Measurements from ENCODE around the gene SLC6A16.
"Not testable (repeated sequence)": the region's sequence is repeated elsewhere in the genome, so short reads cannot be mapped to it uniquely, and the experiment has no call there.

Gene SLC6A16

GRCh38 chr19:49331187-49331586 is 6.2 kb upstream of the SLC6A16 start:
- DNase-seq (ENCODE audit: low spot score): not testable (repeated sequence)

DNA sequence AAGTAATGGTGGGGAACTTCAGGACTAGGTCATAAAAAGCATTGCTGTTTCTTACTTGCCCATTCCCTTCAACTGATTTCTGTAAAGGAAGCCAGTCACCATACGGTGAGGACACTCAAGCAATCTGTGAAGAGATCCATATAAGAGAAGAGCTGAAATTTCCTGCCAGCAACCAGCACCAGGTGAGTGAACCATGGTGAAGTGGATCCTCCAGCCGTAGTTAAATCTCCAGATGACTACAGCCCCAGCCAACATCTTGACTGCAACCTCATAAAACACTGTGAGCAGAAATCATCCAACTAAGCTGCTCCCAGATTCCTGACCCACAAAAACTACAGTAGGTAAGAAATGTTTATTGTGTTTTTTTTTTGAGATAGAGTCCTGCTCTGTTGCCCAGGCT is 3.8 kb upstream of the SLC6A16 start:
- DNase-seq (ENCODE audit: low spot score): no peak

DNA sequence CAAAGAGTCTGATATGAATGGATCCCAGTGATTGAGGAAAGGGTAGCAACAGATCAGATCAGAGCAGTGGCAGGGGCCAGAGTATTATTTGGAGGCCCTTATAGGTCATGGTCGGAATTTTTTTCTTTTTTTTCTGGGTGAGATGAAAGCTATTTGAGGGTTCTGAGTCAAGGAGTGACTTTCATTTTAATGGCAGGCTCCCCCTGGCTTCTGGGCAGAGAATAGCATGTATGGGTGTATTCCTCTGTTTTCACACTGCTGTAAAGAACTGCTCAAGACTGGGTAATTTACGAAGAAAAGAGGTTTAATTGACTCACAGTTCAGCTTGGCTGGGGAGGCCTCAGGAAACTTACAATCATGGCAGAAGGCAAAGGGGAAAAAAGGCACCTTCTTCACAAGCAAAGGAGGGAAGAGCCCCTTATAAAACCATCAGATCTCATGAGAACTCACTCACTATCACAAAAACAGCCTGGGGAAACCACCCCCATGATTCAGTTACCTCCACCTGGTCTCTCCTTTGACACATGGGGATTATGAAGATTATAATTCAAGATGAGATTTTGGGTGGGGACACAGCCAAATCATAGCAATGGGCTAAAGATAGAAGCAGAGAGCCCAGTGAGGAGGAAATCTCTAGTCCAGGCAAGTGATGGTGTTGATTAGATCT is 3.0 kb upstream of the SLC6A16 start:
- DNase-seq (ENCODE audit: low spot score): peak; percentile 51

GRCh38 chr19:49326165-49326704 is 1.2 kb upstream of the SLC6A16 start:
- no peak for DNase-seq (ENCODE audit: low spot score)

DNA sequence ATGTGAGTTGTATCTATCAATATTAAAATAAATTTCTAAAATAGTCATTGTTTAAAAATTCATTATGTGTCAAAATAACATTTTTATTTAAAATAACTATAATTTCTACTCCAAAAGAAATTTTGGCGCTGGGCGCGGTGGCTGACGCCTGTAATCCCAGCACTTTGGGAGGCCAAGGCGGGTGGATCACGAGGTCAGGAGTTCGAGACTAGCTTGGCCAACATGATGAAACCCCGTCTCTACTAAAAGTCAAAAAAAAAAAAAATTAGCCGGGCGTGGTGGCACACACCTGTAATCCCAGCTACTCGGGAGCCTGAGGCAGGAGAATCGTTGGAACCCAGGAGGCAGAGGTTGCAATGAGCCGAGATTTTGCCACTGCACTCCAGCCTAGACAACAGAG is 765 bp upstream of the SLC6A16 start:
- DNase-seq (ENCODE audit: low spot score): not testable (repeated sequence)

DNA sequence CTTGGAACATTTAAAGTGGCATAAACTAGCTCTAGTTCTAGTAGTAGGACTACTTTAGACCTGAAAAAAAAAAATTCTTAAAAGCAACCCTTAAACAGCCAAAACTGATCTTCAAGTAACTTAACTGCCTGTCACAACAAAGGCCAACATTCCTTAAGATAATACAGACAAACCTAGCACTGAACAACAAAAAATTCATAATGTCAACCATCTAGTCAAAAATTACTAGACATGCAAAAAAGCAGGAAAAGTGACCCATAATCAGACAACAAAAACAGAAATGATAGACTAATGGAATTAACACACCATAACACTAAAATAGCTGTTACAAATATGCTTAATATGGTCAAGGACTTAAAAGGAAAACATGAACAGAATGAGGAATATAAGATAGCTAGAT is 6.7 kb downstream of the SLC6A16 start:
- DNase-seq (ENCODE audit: low spot score): no peak

DNA sequence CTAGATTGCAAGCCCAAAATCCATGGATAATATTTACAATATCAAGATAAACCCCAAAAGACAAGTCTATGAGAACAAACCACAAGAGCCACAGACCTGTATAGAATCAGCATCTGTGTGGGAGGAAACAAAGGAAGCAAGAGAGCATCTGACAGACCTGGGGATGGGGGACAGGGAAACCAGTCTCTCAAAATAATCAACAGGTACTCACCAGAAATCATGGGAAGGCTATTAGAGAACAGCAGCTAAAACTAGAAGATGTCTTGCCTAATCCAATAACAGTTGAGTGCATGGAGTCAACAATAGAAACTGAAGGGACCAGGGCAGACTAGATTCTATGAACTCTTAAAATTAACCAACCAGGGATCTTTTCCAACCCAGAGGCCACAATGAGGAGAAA is 8.7 kb downstream of the SLC6A16 start:
- no peak for DNase-seq (ENCODE audit: low spot score)

GRCh38 chr19:49315111-49315510 is 9.9 kb downstream of the SLC6A16 start:
- no peak for DNase-seq (ENCODE audit: low spot score)

- no peak for DNase-seq (ENCODE audit: low spot score)
Measured at GRCh38 chr19:49309087-49309486, 15.9 kb downstream of the SLC6A16 start.

DNA sequence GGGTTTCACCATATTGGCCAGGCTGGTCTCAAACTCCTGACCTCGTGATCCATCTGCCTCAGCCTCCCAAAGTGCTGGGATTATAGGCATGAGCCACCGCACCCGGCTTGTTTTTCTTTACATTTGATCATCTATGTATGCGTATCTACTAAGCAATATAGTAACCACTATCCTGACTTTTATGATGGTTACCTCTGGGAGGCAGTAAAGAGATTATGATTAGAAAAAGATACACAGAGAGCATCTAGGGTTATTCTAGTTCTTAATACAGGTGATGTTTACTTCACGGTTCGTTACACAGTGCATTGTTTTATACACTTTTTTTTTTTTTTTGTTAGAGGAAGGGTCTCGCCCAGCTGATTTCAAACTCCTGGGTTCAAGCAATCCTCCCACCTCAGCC is 18.3 kb downstream of the SLC6A16 start:
- DNase-seq (ENCODE audit: low spot score): not testable (repeated sequence)

DNA sequence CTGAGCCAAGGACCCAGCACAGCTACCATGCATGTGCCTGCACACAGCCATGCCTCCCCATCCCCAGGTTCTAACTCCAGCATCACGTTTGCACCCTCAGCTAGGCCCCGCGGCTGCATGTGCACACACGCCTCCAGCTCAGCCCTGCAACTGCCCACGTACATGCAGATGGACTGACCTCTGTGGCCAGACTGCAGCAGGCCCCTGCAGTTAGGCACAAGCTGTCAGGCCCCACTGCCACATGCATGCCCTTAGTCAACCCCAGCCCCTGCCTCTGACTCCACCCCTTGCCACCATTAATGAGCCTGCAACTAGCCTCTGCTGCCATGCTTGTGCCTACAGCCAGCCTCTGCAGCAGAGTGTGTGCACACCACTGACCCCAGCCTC is 23.1 kb downstream of the SLC6A16 start:
- DNase-seq (ENCODE audit: low spot score): no peak

DNA sequence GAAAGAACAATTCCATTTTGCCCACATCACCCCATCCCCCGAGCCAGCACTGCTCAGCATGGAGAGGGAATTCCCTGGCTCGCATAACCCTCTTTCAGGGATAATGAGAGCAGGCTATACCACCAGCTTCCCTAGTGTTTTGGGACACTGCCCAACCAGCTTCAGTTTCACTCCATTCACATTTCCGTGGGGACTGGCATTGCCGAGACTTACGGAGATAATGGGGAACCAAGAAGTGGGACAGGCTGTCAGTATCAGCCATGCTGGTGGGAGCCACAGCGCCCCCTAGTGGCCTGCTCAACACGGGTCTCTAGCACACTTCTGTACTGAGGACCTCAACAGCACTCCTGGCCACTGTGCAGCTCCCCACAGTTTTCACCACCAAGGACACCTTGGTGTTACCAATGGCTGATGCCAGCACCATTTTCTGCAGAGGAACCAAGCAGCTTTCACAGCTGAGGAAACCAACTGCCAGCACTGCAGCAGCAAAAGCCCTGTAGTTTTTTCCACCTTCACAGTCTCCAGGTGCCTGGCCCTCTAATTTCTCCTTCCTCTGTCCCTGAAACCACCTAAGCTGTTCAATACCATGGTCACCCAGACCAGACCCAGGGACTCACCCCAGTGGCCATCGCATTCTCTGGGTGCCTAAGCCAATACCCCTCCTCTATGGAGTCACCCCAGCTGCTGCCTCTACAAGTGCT is 23.7 kb downstream of the SLC6A16 start:
- peak; percentile 94 for DNase-seq (ENCODE audit: low spot score)

DNA sequence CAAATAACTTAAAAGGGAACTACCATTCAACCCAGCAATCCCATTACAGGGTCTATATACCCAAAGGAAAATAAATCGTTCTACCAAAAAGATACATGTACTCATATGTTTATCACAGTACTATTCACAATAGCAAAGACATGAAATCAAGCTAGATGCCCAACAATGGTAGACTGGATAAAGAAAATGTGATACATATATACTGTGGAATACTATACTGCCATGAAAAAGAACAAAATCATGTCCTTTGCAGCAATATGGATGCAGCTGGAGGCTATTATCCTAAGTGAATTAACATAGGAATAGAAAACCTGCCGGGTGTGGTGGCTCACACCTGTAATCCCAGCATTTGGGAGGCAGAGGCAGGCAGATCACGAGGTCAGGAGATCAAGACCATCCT is 26.3 kb downstream of the SLC6A16 start:
- DNase-seq (ENCODE audit: low spot score): not testable (repeated sequence)

GRCh38 chr19:49297403-49297802 is 27.6 kb downstream of the SLC6A16 start:
- no peak for DNase-seq (ENCODE audit: low spot score)

DNA sequence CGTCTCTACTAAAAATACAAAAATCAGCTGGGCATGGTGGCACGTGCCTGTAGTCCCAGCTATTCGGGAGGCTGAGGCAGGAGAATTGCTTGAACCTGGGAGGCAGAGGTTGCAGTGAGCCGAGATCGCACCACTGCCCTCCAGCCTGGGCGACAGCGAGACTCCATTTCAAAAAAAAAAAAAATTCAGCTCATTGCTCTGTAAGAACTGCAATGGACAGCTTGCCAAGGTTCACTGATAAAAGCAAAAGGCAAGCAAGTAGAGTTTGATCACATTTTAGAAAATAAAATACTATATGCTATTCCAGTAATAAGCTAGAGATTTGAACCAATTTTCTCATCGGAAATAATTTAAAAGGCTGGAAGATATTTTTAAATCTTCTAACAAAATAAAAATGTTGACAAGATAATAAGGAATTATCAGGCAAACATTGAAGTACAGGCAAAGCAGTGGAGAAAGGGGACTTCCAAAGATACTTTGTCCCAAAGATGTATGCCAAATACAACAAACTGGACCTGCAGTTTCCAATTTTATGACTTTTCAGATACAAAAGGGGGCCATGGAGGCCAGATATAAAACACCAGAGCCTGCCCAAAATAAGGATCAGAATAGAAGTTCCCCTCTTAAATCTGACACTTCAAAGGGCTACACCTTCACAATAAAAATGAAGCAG is 29.6 kb downstream of the SLC6A16 start:
- DNase-seq (ENCODE audit: low spot score): no peak

- DNase-seq (ENCODE audit: low spot score): no peak
Measured at GRCh38 chr19:49294401-49294800, 30.6 kb downstream of the SLC6A16 start.

DNA sequence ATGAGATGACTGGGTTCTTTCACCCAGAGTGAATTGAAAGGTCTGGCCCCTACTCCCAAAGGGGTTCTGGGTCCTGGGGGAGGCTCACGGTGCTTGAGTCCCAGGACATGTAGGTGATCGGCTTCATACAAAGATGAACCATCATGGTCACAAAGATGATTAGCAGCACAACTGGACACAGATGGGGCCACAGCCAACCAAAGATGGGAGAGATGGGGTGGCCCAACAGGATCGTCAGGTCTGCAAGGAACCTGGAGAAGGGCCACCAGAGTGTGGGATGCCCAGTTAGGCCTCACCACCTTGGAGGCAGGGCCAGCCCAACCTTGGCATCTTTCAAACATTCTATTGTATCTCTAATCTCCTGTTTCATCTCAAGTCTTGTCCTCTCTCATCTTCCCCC is 34.5 kb downstream of the SLC6A16 start:
- DNase-seq (ENCODE audit: low spot score): no peak

- DNase-seq (ENCODE audit: low spot score): not testable (repeated sequence)
Measured at GRCh38 chr19:49289286-49289685, 35.7 kb downstream of the SLC6A16 start.

- DNase-seq (ENCODE audit: low spot score): not testable (repeated sequence)
Measured at GRCh38 chr19:49288205-49288604, 36.8 kb downstream of the SLC6A16 start.

GRCh38 chr19:49287141-49287770 is 37.7 kb downstream of the SLC6A16 start:
- no peak for DNase-seq (ENCODE audit: low spot score)

- no peak for DNase-seq (ENCODE audit: low spot score)
Measured at GRCh38 chr19:49282184-49282583, 42.8 kb downstream of the SLC6A16 start.

- no peak for DNase-seq (ENCODE audit: low spot score)
Measured at GRCh38 chr19:49272204-49272603, 52.8 kb downstream of the SLC6A16 start.
